NCI-H2107 treated with DMSO at 0.1 percent for 48 hours (cell line): ENCODE measurements around the gene ZBTB5.
A peak's percentile ranks its signal among the peaks of the same experiment; 100 is the strongest.
"Not testable (repeated sequence)": the region's sequence is repeated elsewhere in the genome, so short reads cannot be mapped to it uniquely, and the experiment has no call there.

Experiments used
- DNase-seq: peaks from one replicate; lab custom pipeline; 2025; ENCODE audit not compliant: unreplicated experiment; lab: John Stamatoyannopoulos, UW

ZBTB5 gene

DNA sequence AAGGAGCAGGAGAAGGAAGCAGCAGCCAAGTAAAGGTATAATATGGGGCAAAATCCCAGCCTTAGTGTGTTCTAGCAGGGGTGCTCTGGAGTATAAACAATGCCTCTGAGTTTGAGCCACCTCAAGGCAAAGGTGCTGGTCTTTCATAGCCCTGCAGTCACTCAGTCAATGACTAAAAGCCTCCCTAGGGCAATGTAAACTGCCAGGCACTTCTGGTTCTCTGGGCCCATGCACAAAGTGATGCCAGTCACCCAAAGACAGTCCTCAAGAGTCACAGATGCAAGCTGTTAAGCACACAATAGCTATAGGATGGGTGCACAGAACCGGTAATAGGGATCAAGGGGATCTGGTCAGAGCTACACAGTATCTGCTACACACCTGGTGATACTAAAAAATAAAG is 12.6 kb downstream of the ZBTB5 start:
- no peak for DNase-seq

DNA sequence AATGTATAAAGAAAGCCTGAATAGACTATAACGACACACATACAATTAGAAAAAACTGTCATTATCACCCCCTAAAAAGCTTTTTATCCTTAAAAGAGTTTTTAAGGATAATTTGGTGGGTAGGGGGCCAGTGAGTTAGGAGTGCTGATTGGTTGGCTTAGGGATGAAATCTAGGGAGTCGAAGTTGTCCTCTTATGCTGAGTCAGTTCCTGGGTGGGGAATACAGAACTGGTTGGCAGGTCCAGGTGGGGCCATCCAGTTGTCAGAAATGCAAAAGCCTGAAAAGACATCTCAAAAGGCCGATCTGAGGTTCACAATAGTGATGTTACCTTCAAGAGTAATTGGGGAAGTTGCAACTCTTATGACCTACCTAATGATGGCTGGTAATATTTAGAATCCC is 13.6 kb downstream of the ZBTB5 start:
- DNase-seq = no peak

DNA sequence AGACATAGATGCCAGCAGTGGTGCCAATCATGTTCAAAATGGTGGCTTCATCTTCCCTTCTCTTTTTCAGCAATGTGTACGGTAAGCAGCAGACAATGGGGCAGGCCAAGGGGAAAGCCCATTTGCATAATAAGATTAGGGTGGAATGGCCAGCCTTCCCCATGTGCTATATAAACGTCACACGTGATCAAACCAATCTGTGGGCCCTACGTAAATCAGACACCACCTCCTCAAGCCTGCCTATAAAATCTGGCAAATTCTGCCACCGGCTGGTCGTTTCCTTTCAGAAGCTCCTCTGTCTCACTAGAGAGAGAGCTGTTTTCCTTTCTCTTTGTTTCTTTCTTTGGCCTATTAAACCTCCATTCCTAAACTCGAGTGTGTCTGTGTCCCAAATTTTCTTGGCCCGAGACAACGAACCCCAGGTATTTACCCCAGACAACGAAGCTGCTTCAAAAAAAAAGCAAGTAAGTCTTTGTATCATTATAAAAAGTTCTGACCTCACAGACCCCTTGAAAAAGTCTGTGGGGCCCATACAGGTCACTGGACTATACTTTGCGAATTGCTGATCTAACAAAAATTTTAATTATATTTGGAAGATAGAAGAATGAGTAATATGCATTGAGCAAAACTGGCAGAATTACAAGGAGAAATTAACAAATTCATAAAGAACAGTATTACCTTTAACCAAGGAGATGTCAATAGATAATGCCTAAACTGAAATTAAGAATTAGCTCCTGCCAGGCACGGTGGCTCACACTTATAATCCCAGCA is 15.2 kb downstream of the ZBTB5 start:
- no peak for DNase-seq

DNA sequence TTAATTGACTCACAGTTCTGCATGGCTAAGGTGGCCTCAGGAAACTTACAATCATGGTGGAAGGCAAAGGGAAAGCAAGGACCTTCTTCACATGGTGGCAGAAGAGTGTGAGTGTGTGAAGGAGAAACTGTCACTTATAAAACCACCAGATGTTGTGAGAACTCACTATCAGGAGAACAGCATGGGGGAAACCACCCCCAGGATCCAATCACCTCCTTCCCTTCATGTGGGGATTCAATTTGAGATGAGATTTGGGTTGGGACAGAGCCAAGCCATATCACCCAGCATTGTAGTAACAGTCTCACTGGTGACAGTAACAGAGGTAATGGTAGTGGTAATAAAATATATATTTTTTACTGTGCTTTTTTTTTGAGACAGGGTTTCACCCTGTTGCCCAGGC is 18.1 kb downstream of the ZBTB5 start:
- DNase-seq = no peak

DNA sequence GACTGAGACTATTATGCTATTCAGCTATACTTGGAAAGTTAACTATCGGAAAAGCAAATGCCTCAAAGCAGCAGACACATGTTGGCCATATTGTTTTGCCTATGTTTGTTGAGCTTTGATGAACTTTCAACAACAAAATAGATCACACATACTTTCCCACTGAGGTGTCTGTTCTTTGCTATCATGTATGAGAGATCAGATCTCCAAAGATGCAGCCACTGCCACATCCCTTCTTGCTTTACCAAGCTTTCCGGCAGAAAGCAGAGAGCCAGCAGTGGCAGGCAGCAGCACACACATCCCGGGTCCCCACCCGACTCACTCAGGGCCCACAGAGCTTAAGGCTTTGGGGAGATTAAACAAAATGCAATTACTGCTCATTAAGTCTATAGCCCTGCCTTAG is 18.8 kb downstream of the ZBTB5 start:
- DNase-seq = no peak

DNA sequence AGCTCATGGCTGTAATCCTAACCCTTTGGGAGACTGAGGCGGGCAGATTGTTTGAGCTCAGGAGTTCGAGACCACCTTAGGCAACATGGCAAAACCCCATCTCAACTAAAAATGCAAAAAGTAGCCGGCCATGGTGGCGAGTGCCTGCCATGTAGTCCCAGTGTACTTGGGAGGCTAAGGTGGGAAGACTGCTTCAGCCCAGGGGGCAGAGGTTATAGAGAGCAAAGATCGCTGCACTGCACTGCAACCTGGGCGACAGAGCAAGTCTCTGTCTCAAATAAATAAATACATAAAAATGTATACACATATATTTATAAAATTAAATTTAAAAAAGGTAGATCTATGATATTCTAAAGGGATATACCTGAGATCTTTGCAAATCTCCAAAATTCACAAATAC is 19.4 kb downstream of the ZBTB5 start:
- DNase-seq = no peak

DNA sequence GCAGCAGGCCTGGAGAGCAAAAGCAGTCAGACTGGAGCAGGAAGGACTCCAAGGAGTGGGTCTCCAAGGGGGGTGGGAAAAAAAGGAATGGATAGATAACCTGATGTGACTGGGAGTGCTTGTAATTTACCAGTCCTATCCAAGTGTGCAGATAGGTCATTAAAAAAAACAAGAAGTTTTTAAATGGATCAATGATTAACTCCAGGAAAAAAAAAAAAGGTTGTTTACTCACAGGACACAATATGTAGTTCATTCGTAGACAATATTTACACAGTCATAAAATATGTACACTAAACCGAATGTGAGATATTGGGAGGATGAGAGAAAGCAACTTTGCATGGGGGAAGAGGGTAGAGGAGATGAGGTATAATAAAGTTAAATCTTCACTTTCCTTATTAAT is 20.4 kb downstream of the ZBTB5 start:
- DNase-seq = no peak

DNA sequence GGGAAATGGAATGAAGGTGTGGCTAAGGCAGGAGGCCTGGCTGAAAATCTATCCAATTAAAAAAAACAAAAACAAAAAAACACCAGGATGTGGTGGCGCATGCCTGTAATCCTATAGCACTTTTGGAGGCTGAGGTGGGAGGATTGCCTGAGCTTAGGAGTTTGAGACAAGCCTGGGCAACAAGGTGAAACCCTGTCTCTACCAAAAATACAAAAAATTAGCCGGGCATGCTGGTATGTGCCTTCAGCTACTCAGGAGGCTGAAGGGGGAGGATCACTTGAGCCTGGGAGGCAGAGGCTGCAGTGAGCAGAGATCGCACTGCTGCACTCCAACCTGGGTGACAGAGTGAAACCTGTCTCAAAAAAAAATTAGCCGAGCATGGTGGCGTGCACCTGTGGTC is 21.7 kb downstream of the ZBTB5 start:
- DNase-seq = no peak

DNA sequence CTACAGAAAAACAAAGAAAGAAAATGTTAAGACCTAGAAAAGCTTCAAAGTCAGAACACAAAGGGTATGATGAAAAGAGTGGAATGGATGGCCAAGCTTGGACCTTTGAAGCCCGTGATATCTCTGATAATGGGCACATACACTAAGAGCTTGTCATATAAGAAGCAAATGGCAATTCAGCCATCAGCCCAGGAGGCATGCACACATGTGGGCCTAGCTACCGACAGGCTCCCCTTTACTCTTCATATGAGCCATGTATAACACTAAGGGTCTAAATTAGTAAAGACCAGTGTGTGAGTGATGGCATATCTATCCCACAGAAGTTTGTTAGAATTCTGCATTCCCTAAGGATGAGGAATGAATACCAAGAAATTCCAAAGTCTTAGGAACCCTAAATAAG is 22.7 kb downstream of the ZBTB5 start:
- DNase-seq = no peak

DNA sequence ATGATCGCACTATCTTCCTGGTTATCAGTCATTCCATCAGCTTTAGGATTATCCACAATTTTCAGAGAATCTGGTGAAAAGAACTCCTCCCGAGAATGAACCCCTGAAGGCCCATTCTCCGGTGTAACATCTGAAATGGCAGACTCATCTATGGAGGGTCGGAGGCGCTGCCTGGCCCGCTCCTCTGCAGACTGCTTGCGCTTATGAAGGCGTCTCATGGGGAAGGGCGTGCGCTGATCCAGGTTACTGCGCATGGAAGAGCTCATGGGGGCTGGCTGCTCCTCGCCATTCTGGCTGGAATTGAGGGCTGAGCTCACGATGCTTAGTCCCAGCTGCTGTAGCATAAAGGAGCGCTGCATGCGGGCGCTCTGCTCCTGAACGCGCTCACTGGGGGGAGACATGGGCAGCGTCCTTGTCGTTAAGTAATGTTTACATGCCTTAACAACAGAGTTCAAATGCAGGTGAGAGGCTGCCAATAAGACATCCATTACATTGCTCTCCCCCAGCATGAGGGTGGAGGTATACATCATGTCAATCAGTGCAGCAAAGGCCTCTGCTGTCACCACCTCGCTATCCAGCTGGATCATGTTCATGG is 23.4 kb downstream of the ZBTB5 start:
- no peak for DNase-seq

DNA sequence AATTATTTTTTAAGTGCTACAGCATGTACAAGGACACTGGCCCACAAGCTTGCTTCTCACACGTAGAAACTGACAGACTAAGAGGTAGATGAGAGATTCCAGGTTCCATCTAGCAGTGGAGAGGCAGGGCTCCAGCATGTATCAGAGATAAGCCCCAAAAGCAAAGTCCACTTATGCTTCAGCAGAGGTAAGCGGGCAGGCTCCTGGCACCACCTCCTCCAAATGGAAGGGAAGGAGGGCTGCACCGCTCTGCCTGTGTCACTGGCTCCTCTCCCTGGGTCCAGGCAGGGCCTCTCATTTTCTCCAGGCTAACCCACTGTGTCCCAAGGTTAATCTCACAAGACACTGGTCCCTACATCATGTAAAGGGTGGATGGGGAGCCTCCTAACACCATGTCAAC is 26.9 kb downstream of the ZBTB5 start:
- no peak for DNase-seq

DNA sequence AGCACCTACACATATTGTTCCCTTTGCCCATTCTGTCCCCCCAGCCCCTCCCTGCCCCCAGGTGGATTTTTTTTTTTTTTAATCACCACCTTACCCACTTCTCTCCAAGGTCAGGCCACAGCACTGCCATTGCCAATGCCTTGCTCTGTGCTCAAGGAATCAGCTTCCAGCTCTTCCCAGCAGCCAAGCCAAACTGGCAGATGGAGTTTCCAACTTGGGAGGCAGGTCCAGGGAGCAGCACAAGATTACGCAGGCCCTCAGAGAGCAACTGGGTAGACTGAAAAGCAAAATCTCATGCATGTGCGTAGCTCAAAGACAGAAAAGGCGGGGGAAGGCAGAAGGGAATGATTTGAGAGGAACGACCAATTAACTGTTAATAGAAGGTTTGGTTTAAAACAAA is 27.6 kb downstream of the ZBTB5 start:
- no peak for DNase-seq

DNA sequence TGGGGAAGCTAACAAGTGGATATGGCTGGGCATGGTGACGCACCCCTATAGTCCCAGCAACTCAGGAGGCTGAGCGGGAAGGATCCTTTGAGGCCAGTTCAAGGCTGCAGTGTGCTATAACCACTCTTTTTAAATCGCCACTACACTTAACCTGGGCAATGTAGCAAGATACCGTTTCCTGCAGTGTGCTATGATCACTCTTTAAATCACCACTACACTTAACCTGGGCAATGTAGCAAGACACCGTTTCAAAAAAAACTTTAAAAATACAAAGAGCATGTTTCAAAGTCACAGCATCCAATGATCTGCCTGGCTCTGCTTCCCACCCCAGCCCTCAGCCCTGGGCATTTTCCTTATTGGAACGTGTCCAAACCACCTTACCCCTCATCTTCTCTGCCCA is 28.2 kb downstream of the ZBTB5 start:
- no peak for DNase-seq

DNA sequence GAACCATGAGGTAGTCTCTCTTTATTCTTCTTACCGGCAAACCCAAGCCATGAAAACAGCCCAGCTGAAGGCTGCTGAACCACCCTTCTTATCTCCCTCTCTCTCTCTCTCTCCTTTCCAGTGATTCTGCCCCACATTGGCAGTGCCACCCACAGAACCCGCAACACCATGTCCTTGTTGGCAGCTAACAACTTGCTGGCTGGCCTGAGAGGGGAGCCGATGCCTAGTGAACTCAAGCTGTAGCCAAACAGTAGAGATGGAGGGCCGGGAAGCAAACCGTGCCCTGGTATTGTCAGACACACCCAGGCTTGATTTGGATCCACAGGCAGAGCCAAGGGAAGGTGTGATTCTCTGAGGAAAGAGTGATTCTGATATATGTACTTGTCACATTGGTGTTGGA is 28.7 kb downstream of the ZBTB5 start:
- no peak for DNase-seq

DNA sequence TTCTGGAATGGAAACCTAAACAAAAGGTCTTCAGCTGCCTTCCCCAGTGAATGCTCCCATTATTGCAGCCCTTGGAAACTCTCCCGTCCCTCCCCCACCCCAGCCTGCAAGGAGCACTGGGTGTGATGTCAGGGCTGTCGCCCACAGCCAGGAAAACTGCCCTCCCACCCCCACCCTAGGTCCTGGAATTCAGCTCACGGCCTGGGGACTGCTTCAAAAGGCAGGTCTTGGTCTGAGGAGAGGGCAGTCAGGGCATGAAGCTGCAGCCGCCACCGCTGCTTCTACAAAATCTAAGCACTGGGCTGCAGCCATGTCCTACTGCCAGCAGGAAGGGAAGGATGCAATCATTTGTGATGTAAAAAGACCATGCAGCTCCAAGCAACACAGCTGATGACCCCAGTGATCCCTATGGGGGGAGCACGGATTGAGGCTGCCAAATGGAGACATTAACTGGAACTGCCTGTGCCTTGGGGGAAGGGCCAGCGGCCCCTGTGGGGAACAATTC is 31.3 kb downstream of the ZBTB5 start:
- no peak for DNase-seq

DNA sequence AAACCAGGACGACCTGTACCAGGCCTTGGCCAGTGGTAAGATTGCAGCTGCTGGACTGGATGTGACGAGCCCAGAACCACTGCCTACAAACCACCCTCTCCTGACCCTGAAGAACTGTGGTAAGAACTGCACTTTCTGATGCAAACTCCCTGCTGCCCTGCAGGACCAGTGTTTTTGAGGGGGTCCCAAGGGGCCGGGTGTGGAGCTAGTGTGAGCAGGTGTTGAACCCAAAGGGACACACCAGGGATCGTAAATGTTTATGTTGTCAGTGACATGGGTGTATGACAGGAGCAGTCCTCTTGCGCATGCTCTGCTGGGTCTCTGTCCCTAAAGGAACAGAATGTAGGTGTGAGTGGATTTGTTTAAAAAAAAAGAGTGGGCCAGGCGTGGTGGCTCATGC is 33.2 kb downstream of the ZBTB5 start:
- DNase-seq = no peak

DNA sequence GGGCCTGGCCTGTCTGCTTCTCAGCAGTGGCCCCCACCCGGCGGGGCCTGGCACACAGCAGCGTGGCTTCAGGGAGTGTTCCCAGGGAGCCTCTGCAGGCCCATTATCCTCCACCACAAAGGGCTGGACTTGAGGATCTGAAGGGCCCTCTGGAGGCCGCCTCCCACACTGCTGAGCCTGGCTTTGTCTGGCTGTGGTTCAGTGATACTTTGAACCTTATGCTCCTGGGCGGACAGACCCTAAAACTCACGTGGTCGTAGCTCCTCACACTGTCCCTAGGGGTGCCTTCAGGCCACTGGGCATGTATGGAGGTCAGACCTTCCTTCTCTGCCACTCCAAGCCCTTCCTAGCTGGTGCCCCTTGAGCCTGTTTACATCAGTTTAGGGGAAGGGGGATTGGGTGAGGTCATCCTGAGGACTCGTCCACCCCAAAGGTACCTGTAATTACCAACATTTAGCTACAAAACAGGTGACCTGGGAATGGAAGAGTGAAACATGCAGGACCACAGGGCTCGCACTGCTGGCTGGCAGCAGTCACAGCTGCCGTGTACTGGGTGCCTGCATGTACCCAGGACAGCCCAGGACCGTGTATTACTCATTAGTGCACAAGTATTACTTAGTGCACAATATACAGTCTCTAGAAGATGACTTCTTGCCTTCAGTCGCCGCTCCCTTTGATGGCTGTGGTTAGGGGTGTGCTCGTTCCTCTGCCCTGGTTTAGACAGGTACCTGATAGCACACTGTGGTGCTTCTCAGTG is 34.2 kb downstream of the ZBTB5 start:
- peak; percentile 33 for DNase-seq

DNA sequence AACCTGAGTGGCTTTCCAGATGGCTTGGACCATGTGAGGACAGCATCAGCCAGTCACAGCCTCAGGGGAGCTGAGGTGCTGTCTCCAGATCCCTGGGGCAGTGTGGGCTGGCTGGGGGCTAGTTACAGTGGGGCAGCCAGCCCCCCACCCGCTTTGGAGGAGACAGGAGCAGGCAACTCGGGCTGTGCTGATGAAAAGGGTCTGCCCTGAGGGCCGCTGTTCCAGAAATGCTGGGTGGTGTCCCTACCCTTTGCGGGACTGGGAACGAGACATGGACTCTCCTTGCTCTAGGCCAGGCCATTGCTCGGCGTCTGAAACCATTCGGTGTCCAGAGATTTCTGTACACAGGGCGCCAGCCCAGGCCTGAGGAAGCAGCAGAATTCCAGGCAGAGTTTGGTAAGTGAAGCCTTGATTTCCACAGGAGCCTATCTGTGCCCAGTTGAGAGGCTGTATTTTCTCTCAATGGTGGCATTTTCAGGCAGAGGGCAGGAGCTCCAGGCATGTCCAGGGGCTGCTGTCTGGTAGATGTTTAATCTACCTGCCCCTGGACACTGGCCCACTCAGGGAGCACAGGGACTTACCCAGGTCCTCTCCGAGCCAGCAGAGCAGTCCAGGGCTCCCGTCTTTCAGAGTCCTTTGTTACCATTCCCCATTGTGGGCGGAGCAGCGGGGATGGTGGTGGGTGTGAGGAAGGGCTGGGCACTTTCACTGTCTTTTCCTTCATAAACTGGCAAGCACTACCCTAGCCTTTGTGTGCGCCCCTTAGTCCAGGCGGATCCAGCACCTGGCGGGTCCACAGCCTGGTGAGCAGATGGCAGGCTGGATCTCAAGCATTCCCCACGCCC is 35.6 kb downstream of the ZBTB5 start:
- no peak for DNase-seq

DNA sequence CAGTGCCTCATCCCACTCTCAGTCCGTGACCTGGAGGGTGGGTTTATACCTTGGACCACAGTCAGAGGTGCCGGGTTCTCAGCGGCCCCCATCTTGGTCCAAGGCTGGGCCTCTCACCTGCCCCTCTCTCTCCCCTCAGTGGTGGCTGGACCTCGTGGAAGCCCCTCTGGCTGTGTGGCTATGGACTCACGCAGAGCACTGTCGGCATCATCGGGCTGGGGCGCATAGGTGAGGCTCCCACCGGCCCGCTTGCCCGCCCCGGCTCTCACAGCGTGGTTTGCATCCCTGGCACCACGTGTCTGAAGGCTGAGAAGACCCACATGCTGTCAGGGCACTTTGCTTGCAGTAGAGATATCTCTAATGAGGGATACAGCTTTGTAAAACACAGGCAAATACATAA is 36.9 kb downstream of the ZBTB5 start:
- no peak for DNase-seq

DNA sequence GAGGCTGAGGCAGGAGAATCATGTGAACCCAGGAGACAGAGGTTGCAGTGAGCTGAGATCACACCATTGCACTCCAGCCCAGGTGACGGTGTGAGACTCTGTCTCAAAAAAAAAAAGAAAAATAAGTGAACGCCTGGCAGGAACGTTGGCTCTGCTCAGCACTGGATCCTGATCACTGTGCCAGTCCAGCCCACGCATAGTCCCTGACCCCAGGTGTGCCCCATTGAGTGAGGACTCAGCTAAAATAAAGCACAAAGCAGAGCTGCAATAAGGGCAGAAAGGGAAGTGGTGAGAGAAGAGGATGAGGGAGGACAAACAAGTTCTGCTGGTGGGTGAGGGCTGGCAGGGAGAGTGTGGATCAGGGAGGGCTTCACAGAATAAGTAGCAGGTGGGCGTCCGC is 38.4 kb downstream of the ZBTB5 start:
- DNase-seq = no peak

DNA sequence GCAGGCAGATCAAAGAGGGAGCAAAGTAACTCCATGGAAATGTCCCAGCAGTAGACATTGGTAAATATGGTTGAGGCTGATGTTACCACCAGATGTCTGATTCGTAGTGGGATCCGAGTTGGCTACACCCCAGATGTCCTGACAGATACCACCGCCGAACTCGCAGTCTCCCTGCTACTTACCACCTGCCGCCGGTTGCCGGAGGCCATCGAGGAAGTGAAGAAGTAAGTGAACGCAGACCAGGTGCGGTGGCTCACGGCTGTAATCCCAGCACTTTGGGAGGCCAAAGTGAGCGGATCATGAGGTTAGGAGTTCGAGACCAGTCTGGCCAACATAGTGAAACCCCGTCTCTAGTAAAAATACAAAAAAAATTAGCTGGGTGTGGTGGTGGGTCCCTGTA is 38.8 kb downstream of the ZBTB5 start:
- DNase-seq = not testable (repeated sequence)
